PC-9 (cell line): Measurements from ENCODE around the gene STEAP4. TPM values are rescaled to one million over a fixed set of nuclear protein-coding genes. Genes with fewer than 3 reads are reported as not detected.

Experiments
- BruUV-seq: library from RNA; stranded (reverse); fragments of 400-500 nt; replicated peaks from 2 replicates; lab custom pipeline; 2021; lab: Mats Ljungman, UMichigan
- CTCF ChIA-PET: fragments of 300-600 bp; sonication (Branson Sonifier 250); formaldehyde crosslinking; loops from one replicate; lab custom pipeline; 2022; ENCODE audit warnings: antibody characterized with exemption; lab: Charles Lee
- POLR2A ChIA-PET: fragments of 300-600 bp; sonication (Branson Sonifier 250); formaldehyde crosslinking; loops from one replicate; lab custom pipeline; 2022; ENCODE audit warnings: antibody characterized with exemption; ENCODE audit not compliant: unreplicated experiment; lab: Charles Lee
- DNase-seq, 2 experiments: peaks; one replicate each; pipeline versions ENCODE4 v3.0.0 to v3.0.0-alpha.2; 2015 to 2022; ENCODE audit warnings: mixed read lengths in 1 of 2
- H2AFZ ChIP-seq: fragments of 200-600 bp; sonication (generic); 2 replicates; pipeline ENCODE4 v1.8.1; 2017; ENCODE audit warnings: antibody characterized with exemption
- H3F3A ChIP-seq: fragments of 200-600 bp; sonication (generic); 2 replicates; pipeline ENCODE4 v1.8.1; 2017; ENCODE audit warnings: antibody characterized with exemption, mild to moderate bottlenecking, low read depth; ENCODE audit not compliant: insufficient read depth
- H3K27ac ChIP-seq: fragments of 200-600 bp; sonication (generic); 2 replicates; pipeline ENCODE4 v1.6.1; 2016; ENCODE audit warnings: mixed run types
- H3K27me3 ChIP-seq: fragments of 200-600 bp; sonication (generic); 2 replicates; pipeline ENCODE4 v1.6.1; 2016; ENCODE audit warnings: low read depth, mixed run types; ENCODE audit not compliant: insufficient read depth
- H3K36me3 ChIP-seq: fragments of 200-600 bp; sonication (generic); 2 replicates; pipeline ENCODE4 v1.6.1; 2016; ENCODE audit warnings: low read depth, mixed run types
- H3K4me1 ChIP-seq: fragments of 200-600 bp; sonication (generic); replicated peaks from 2 replicates; pipeline ENCODE4 v1.6.1; 2016; ENCODE audit warnings: mixed run types; ENCODE audit not compliant: insufficient read depth
- H3K4me2 ChIP-seq: fragments of 200-600 bp; sonication (generic); 2 replicates; pipeline ENCODE4 v1.6.1; 2017; ENCODE audit warnings: mixed run types
- H3K4me3 ChIP-seq: fragments of 200-600 bp; sonication (generic); 2 replicates; pipeline ENCODE4 v1.6.1; 2016; ENCODE audit warnings: mixed run types
- H3K79me2 ChIP-seq: fragments of 200-600 bp; sonication (generic); 2 replicates; pipeline ENCODE4 v1.6.1; 2017; ENCODE audit warnings: low read depth, mixed run types
- H3K9me2 ChIP-seq: fragments of 200-600 bp; sonication (generic); 2 replicates; pipeline ENCODE4 v1.8.1; 2017; ENCODE audit warnings: mild to moderate bottlenecking; ENCODE audit not compliant: insufficient read depth
- H3K9me3 ChIP-seq: fragments of 200-600 bp; sonication (generic); 2 replicates; pipeline ENCODE4 v1.8.1; 2016; ENCODE audit warnings: low read depth; ENCODE audit not compliant: insufficient read depth
- H4K20me1 ChIP-seq: fragments of 200-600 bp; sonication (generic); 2 replicates; pipeline ENCODE4 v1.8.1; 2017; ENCODE audit not compliant: insufficient read depth
- CTCF ChIP-seq: fragments of 200-600 bp; sonication (generic); conservative IDR thresholded peaks from 2 replicates; pipeline ENCODE4 v1.6.1; 2017; ENCODE audit warnings: mixed run types, antibody characterized with exemption, mild to moderate bottlenecking, moderate library complexity
- EZH2 ChIP-seq: fragments of 200-600 bp; sonication (generic); IDR thresholded peaks from 2 replicates; pipeline ENCODE4 v1.8.0; 2017; ENCODE audit warnings: antibody characterized with exemption, low read depth
- intact Hi-C: fragments of 100-400 bp; cut with micrococcal nuclease; formaldehyde crosslinking; loops from one replicate; pipeline ENCODE4 v1.10.0; 2022; ENCODE audit not compliant: unreplicated experiment
- total RNA-seq: library from RNA; stranded (reverse); gene quantifications from 2 replicates; pipeline ENCODE4 v1.2.3, GENCODE V29; 2021

STEAP4 gene
- total RNA-seq, 1 experiment from 2014 or later = 10.3 TPM

GRCh38 chr7:88230646-88231045 lies 76.0 kb downstream of the STEAP4 start:
- intact Hi-C loops = no loop called here
- Histone ChIP-seq H3K9me2 (no peaks in the 10 kb centered on the region), H3K79me2 (no peaks in the 10 kb centered on the region), H3K27ac (no peak overlapping the region), H2AFZ (no peak overlapping the region), H3K4me2 (no peak overlapping the region), H3K4me1 (peaks cover 36% of the 10 kb centered on the region), H3K4me3 (no peak overlapping the region), H3F3A (peaks cover 32% of the 10 kb centered on the region), H3K36me3 (0 out of 2 replicates have a peak, but pooled peaks cover 6% of the 10 kb centered on the region), H3K9me3 (peaks cover 14% of the 10 kb centered on the region), H3K27me3 (no peaks in the 10 kb centered on the region), H4K20me1 (no peaks in the 10 kb centered on the region)
- ChIA-PET POLR2A (no interaction called here), CTCF (no interaction called here)
- BruUV-seq = no TSS peak
- no peak for DNase-seq
- no peak for TF ChIP-seq EZH2
- TF ChIP-seq CTCF = no peak

- Histone ChIP-seq H3K4me2 (no peak overlapping the region), H3K27ac (no peak overlapping the region), H3K9me3 (peaks cover 14% of the 10 kb centered on the region), H3K4me3 (no peak overlapping the region), H3K27me3 (no peaks in the 10 kb centered on the region), H3K36me3 (0 out of 2 replicates have a peak, but pooled peaks cover 6% of the 10 kb centered on the region), H3F3A (peaks cover 38% of the 10 kb centered on the region), H3K4me1 (peaks cover 48% of the 10 kb centered on the region), H3K79me2 (no peaks in the 10 kb centered on the region), H2AFZ (no peak overlapping the region), H3K9me2 (no peaks in the 10 kb centered on the region), H4K20me1 (no peaks in the 10 kb centered on the region)
- intact Hi-C loops = loop anchor here (5.0 to 10.0 kb wide), 2 partner anchors 47 to 435 kb away; no protein-coding TSS in a partner anchor
- TF ChIP-seq EZH2 = no peak
- no peak for TF ChIP-seq CTCF
- no TSS peak for BruUV-seq
- DNase-seq = no peak
- POLR2A ChIA-PET = no interaction called here
- CTCF ChIA-PET = interaction anchor here (1.1 kb wide), 1 partner anchor 9 kb away, joined by 7 read pairs; no protein-coding TSS in a partner anchor
These were observed 77.2 kb downstream of the STEAP4 start for GRCh38 chr7:88229302-88229995.

- ChIA-PET POLR2A (interaction anchor here (0.6 to 0.9 kb wide), 5 partner anchors 8 to 800 kb away, joined by 3 to 14 read pairs (median 5); no protein-coding TSS in a partner anchor), CTCF (interaction anchor here (0.5 to 1.1 kb wide), 4 partner anchors 10 to 294 kb away, joined by 3 to 12 read pairs (median 4); no protein-coding TSS in a partner anchor)
- H3K27ac ChIP-seq = peak overlapping the region; percentile 95
- TF ChIP-seq EZH2 = no peak
- TF ChIP-seq CTCF = no peak
- peak overlapping the region; percentile 67 for H3K4me2 ChIP-seq
- H3K36me3 ChIP-seq = 0 out of 2 replicates have a peak, but pooled peaks cover 6% of the 10 kb centered on the region
- DNase-seq = peak; percentile 83 to 99
- H3K4me3 ChIP-seq = peak overlapping the region; percentile 15; the same call in 1 of the 2 replicates
- no peaks in the 10 kb centered on the region for H3K27me3 ChIP-seq
- no peaks in the 10 kb centered on the region for H3K9me2 ChIP-seq
- H3K9me3 ChIP-seq = peaks cover 9% of the 10 kb centered on the region
- BruUV-seq = no TSS peak
- H4K20me1 ChIP-seq = no peaks in the 10 kb centered on the region
- peak overlapping the region; percentile 69 for H2AFZ ChIP-seq
- peaks cover 43% of the 10 kb centered on the region for H3K4me1 ChIP-seq
- peaks cover 32% of the 10 kb centered on the region for H3F3A ChIP-seq
- no peaks in the 10 kb centered on the region for H3K79me2 ChIP-seq
- intact Hi-C loops = loop anchor here (1.0 to 10.0 kb wide), 5 partner anchors 28 to 438 kb away; no protein-coding TSS in a partner anchor
These were observed 79.7 kb downstream of the STEAP4 start for GRCh38 chr7:88226886-88227516.
